Measurements from ENCODE around the gene MED12. TPM values are rescaled to one million over a fixed set of nuclear protein-coding genes. Genes with fewer than 3 reads are reported as not detected.

MED12 gene
- total RNA-seq, 2 donors from 2014 or later = 26.4 to 83.0 TPM

GRCh38 chrX:71160475-71160874, 42.1 kb downstream of the MED12 start:
- no peak overlapping the region for H3K4me3 ChIP-seq
- no peak overlapping the region for H3K27ac ChIP-seq
- intact Hi-C loops (cut with DNase I) = no loop called here
- DNase-seq (no peak), ATAC-seq (no peak)
- WGBS, 2 donors = 79 to 88% methylated on average over 3 of the region's 3 CpGs
- TF ChIP-seq POLR2A (IDR thresholded peaks at IDR 0.05) = no peak
- TF ChIP-seq, protein P1, sequence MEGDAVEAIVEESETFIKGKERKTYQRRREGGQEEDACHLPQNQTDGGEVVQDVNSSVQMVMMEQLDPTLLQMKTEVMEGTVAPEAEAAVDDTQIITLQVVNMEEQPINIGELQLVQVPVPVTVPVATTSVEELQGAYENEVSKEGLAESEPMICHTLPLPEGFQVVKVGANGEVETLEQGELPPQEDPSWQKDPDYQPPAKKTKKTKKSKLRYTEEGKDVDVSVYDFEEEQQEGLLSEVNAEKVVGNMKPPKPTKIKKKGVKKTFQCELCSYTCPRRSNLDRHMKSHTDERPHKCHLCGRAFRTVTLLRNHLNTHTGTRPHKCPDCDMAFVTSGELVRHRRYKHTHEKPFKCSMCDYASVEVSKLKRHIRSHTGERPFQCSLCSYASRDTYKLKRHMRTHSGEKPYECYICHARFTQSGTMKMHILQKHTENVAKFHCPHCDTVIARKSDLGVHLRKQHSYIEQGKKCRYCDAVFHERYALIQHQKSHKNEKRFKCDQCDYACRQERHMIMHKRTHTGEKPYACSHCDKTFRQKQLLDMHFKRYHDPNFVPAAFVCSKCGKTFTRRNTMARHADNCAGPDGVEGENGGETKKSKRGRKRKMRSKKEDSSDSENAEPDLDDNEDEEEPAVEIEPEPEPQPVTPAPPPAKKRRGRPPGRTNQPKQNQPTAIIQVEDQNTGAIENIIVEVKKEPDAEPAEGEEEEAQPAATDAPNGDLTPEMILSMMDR (IDR thresholded peaks at IDR 0.05) = no peak
- H3K27me3 ChIP-seq = no peaks in the 10 kb centered on the region
- no peaks in the 10 kb centered on the region for H3K36me3 ChIP-seq (replicated peaks in 1 of 2; ENCODE audit: insufficient read depth in 1 of 2, low read depth in 2 of 2)
- no peaks in the 10 kb centered on the region for H3K9me3 ChIP-seq
- no peaks in the 10 kb centered on the region for H3K4me1 ChIP-seq

GRCh38 chrX:71162981-71163380, 44.6 kb downstream of the MED12 start:
- no peak for DNase-seq
- Histone ChIP-seq H3K27ac (no peak overlapping the region), H3K9me3 (no peaks in the 10 kb centered on the region), H3K4me1 (no peaks in the 10 kb centered on the region), H3K4me3 (no peak overlapping the region), H3K36me3 (replicated peaks in 1 of 2; ENCODE audit: insufficient read depth in 1 of 2, low read depth in 2 of 2) (no peaks in the 10 kb centered on the region), H3K27me3 (no peaks in the 10 kb centered on the region)
- WGBS, 2 donors = 90 to 93% methylated on average over 4 of the region's 4 CpGs
- intact Hi-C loops (cut with DNase I) = no loop called here
- no peak for TF ChIP-seq POLR2A (IDR thresholded peaks at IDR 0.05)
- TF ChIP-seq, protein P1 (IDR thresholded peaks at IDR 0.05) = no peak
- ATAC-seq = no peak

GRCh38 chrX:71164071-71164470, 45.7 kb downstream of the MED12 start:
- intact Hi-C loops (cut with DNase I) = no loop called here
- no peak for TF ChIP-seq POLR2A (IDR thresholded peaks at IDR 0.05)
- TF ChIP-seq, protein P1 (IDR thresholded peaks at IDR 0.05) = no peak
- Histone ChIP-seq H3K9me3 (no peaks in the 10 kb centered on the region), H3K27me3 (no peaks in the 10 kb centered on the region), H3K4me3 (no peak overlapping the region), H3K36me3 (replicated peaks in 1 of 2; ENCODE audit: insufficient read depth in 1 of 2, low read depth in 2 of 2) (no peaks in the 10 kb centered on the region), H3K4me1 (no peaks in the 10 kb centered on the region), H3K27ac (no peak overlapping the region)
- DNase-seq (no peak), ATAC-seq (no peak)
- 53 to 88% methylated on average over 3 of the region's 12 CpGs for WGBS, 2 donors

DNA sequence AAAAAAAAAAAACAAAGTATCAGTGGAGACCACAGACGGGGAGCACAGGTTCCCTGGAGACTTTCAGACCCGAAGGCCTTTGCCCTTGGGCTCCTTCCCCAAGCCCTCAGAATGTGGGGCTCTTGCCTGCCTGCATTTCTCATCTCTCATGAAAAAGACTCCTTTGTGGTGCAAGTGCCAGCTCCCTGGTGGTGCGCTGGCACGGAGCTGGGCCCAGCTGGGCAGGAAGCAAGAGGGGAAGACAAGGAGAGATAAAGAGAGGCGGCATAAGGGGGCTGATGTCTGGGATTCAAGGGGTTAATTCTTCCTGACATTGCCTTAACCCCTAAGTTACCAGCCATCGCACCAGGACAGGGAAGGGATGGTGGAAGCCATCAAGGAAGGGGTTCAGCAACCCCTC, 48.1 kb downstream of the MED12 start:
- TF ChIP-seq, protein P1 (IDR thresholded peaks at IDR 0.05) = no peak
- TF ChIP-seq POLR2A (IDR thresholded peaks at IDR 0.05) = no peak
- Histone ChIP-seq H3K4me1 (no peaks in the 10 kb centered on the region), H3K36me3 (replicated peaks in 1 of 2; ENCODE audit: insufficient read depth in 1 of 2, low read depth in 2 of 2) (no peaks in the 10 kb centered on the region), H3K9me3 (no peaks in the 10 kb centered on the region), H3K4me3 (no peak overlapping the region), H3K27ac (no peak overlapping the region), H3K27me3 (no peaks in the 10 kb centered on the region)
- ATAC-seq (no peak), DNase-seq (no peak)
- intact Hi-C loops (cut with DNase I) = no loop called here
- WGBS, 2 donors = 80 to 83% methylated on average over 2 to 6 of the region's 6 CpGs

DNA sequence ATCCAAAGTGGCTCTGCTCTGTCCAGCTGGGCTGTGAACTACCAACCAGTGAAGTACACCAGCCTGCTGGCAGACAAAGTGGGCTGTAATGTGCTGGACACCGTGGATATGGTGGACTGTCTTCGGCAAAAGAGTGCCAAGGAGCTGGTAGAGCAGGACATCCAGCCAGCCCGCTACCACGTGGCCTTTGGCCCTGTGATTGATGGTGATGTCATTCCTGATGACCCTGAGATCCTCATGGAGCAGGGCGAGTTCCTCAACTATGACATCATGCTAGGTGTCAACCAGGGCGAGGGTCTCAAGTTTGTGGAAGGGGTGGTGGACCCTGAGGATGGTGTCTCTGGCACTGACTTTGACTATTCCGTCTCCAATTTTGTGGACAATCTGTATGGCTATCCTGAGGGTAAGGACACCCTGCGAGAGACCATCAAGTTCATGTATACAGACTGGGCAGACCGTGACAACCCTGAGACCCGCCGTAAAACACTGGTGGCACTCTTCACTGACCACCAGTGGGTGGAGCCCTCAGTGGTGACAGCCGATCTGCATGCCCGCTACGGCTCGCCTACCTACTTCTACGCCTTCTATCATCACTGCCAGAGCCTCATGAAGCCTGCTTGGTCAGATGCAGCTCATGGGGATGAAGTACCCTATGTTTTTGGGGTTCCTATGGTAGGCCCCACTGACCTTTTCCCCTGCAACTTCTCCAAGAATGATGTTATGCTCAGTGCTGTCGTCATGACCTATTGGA, 48.8 kb downstream of the MED12 start:
- no peaks in the 10 kb centered on the region for H3K4me1 ChIP-seq
- no peaks in the 10 kb centered on the region for H3K36me3 ChIP-seq (replicated peaks in 1 of 2; ENCODE audit: insufficient read depth in 1 of 2, low read depth in 2 of 2)
- H3K9me3 ChIP-seq = no peaks in the 10 kb centered on the region
- 84 to 97% methylated on average over 9 to 12 of the region's 17 CpGs for WGBS, 2 donors
- H3K27ac ChIP-seq = no peak overlapping the region
- no peak overlapping the region for H3K4me3 ChIP-seq
- ATAC-seq (no peak), DNase-seq (no peak)
- intact Hi-C loops (cut with DNase I) = no loop called here
- no peaks in the 10 kb centered on the region for H3K27me3 ChIP-seq
- no peak for TF ChIP-seq POLR2A (IDR thresholded peaks at IDR 0.05)
- TF ChIP-seq, protein P1 (IDR thresholded peaks at IDR 0.05) = no peak
